ENCODE results near the gene IFT43.
"Not testable (repeated sequence)": the region's sequence is repeated elsewhere in the genome, so short reads cannot be mapped to it uniquely, and the experiment has no call there.

IFT43 gene

GRCh38 chr14:75981426-75982265 lies 3.9 kb upstream of the IFT43 start, which contains the start of gene TGFB3:
Gene TGFB3, minus strand, starts transcription at chr14:75981995. Its CDS starts 1,102 bp downstream, at chr14:75980893.
- DNase-seq: peak; percentile 52

DNA sequence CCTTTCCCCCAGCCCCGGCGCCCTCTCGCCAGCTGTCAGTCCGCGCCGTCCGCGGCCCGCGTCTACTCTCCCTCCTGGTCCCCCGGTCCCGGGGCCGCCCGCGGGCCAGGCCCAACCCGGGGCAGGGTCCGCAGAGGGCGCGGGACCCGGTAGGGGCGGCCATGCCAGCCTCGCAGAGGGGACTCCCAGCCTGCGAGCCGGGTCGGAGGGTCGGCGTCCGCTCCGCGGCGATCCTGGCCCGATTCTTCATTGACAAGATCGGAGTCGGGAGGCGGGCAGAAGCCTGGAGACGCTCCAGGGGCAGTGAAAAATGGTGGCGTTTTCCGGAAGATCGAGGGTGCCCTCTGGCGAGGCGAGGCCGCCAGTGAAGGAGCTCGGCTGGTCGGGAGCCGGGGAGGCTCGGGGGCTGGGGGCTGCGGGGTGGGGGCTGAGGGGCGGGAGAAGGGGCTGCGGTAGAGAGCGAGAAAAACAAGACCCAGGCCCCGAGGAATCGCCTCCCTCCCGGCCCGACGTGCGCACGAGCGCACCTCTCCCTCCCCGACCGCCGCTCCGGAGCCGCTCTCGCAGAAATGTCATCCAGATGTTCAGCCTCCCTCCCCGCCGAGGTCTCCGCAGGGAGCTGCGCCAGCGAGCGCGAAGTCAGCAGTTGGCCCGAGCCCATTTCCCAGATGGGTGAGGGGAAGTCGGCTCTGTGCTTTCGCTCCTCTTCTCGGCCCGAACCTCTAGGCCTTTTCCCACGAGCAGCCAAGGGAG lies 3.1 kb upstream of the IFT43 start:
- peak; percentile 66 for DNase-seq

- DNase-seq: no peak
These were observed 2.6 kb upstream of the IFT43 start for GRCh38 chr14:75983019-75983358.

DNA sequence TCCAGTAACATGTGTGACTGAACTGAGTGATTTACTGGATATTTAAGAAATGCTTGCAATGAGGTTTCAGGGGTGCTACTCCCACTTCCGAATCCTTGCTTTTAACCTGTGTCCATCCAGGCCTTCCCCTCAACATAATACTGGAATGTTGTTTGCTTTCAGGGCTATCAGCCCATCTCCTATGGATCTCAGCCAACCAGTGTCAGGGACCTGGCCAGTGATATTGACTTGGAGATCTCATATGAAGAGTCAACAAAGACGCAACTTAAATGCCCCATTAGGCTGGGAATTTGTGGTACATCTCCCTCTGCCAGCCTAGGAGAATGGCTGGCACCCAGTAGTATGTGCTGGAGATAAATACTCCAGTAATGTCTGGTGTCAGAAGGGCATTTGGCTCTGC lies 889 bp upstream of the IFT43 start:
- no peak for DNase-seq

DNA sequence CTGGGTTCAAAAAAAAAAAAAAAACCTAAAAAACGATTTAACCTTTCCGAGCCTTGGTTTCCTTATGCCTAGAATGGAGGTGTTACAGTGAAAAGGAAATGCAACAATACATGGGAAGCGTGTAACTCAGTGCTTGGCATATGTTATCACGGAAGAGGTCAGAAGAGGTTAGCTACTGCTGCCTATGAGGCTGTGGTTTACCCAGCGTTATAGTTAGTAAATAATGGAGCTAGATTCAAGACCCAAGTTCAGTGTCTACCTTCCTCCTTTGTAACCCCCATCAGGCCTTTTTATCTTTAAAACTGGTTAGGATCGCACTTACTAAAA lies 839 bp downstream of the IFT43 start:
- no peak for DNase-seq

GRCh38 chr14:75987201-75987970 lies 1.8 kb downstream of the IFT43 start:
- no peak for DNase-seq

GRCh38 chr14:75989134-75989533 lies 3.6 kb downstream of the IFT43 start:
- DNase-seq: no peak

GRCh38 chr14:75990297-75990696 lies 4.7 kb downstream of the IFT43 start:
- no peak for DNase-seq

DNA sequence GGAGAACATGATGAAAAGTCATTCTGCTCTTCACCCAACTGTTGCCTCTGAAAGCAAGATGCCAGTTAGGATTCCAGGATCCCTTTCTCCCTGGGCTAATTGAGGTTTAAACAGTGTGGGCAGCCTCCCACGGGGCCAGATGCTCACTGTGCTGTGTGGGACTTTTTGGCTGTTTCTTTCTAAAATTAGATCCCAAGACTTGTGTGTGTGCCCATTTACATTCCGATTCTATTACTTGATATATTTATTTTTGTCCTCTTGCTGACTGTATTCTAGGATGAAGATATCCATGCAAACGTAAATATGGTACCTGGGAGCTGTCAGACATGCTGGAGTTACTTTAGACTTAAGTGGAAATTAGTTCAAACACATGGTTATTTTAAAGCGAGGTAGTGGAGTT lies 6.2 kb downstream of the IFT43 start:
- no peak for DNase-seq

DNA sequence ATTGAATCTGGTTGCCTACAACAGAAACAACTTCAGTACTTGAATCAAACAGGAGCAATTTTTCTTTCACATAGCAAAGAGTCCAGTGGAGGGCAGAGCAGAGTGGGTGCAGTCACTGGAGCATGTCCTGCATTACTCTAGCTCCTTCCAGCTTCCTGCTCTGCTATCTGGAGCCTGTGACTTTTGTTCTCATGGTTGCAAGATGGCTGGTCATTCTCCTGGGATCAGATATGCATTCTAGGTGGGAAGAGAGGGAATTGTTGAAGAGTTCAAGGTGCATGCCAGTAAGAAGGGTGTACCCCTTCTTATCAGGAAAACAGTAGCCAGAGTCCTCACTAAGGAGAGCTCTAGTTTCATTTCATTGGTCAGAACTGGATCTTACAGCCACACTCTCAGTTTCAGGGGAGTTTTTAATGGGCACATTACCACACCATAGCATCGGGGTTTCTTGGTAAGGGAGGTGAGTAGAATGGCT lies 8.0 kb downstream of the IFT43 start:
- no peak for DNase-seq

- DNase-seq: no peak
These were observed 9.9 kb downstream of the IFT43 start for GRCh38 chr14:75995372-75996041.

DNA sequence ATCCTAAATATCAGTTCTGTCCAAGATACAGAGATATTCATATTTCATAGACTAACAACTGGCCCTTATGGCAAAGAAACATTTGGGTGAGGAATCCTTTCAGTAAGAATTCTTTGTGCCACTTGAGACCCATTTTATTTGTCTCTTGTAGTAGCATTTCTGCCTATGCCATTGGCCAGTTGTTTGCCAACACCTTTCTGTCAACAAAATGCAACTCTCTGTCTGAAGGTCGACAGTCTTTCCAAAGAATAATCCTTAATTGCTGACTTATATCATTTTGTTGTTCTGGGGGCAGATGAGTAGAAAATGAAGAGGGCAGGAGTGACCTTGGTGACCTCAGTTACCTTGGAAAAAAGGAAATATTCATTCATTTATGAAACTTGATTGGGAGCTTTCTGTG lies 10.9 kb downstream of the IFT43 start:
- DNase-seq: no peak

DNA sequence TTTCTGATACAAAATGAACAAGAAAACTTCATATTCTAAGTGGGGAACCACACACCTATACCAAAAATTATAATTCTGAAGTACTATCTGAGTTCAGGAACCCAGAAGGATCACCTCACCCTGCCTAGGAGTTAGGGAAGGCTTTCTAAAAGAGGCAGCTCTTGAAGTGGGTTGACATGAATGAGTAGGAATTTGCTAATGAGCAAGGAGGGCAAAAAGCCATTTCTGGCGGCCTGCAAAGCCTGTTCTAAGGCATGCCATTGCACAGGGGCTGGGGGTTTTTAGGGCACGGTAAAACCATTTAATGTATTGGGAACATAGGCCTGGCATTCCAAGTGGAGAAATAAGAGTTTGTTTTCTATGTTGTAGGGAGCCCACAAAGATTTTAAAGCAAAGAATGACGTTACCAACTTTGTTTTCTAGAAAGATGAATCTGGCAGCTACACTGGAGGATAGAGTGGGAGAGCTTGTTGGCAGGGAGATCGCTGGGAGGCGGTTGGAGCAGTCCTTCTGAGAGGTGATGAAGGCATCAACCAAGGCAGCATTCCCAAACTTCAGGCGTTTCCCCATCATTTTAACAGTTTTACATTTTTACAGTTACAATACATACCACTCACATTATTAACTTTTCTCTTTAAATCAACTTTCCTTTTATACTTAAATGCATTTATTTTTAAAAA lies 14.1 kb downstream of the IFT43 start:
- no peak for DNase-seq

- DNase-seq: no peak
These were observed 16.8 kb downstream of the IFT43 start for GRCh38 chr14:76002383-76002782.

GRCh38 chr14:76006253-76006652 lies 20.7 kb downstream of the IFT43 start:
- no peak for DNase-seq

DNA sequence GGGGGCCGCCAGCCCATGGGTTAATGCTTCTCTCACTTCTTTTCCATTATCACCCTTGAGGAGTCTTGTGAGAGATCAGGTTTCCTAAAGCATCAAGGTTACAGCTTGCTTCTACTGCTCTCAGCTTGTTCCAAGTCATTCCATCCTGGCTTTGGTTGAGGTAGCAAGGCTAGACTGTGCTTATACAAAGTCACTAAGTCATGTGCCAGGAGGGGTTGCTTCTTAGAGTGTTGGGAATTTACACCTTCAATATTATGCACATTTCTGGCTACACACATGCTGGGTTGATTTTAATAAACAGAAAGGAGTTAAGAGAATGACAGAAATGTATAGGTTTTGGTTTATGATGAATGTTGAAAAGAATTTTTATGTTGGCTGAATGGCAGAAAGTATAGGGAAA lies 21.8 kb downstream of the IFT43 start:
- DNase-seq: no peak

DNA sequence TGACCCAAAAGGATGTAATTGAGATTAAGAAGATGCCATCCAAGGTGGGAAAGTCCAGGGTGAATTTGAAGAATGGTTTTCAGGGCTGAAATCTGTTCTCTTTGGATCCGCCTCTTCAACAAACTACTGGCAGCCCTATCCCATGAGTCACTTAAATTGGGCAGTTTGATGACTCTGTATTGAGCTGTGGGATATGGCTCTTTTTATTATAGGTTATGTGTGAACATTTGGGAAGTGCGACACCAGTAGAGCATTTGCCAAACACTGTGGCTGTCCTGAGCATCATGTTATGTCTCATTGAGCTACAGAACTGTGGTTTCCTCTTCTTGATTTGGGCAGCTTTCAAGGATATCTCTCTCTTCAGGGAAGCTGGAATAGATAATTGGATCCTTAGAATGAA lies 22.3 kb downstream of the IFT43 start:
- no peak for DNase-seq

GRCh38 chr14:76009627-76010026 lies 24.1 kb downstream of the IFT43 start:
- DNase-seq: not testable (repeated sequence)

DNA sequence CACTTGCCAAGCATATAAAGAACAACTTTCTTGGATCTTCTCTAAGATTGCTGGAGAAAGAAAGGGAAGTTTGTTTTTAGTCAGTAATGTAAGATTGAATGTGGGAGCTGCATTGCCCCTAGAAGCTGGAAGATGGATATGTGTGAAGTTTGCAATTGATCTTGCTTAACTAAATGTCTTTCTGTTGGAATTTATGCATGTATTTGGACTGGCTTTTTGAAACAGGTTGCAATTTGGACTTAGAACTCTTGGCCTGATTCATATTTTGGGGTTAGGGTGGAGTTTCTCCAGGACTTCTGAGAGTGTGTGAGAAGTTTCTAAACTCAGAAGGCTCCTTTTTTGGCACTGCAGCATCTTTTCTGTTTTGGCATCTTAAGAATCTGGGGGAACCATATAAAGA lies 26.4 kb downstream of the IFT43 start:
- no peak for DNase-seq

- no peak for DNase-seq
These were observed 26.8 kb downstream of the IFT43 start for GRCh38 chr14:76012354-76012753.

DNA sequence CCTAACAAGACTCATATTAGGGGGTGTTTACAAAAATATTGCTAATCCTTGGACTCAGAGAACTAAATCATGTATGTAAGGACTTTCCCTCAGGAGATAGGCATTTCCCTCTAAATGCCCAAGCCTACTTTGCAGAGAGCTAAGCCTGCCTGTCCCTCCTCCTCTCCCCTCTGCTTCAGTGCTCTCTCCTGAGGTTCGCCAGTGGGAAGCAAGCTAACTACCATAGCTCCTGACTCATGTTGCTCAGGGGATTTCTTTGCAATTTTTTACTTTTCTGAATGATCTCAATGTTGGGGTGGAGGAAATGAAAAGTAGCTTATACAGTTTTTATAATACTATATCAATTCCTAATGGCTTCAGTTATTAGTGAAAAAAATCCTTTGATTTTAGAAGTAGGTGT lies 29.6 kb downstream of the IFT43 start:
- no peak for DNase-seq

DNA sequence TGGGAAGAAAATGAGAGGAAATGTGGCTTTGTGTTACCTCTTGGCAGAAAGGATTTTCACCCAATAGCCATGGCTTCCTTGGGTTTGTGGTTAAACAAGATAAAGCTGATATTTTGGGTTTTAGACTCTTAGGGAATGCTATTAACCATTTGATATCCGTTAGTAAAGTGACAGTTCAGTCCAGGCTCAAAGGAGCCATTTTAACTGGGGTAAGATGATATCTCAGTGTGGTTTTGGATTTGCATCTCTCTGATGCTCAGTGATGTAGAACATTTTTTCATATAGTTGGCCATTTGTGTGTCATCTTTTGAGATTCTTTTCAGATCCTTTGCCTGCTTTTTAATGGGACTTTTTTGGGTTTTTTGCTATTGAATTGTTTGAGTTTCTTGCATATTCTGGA lies 30.1 kb downstream of the IFT43 start:
- DNase-seq: no peak

Data from COR-L47 (cell line).